ENCODE results near the gene STXBP5. TPM values are rescaled to one million over a fixed set of nuclear protein-coding genes. Genes with fewer than 3 reads are reported as not detected.

Gene STXBP5
- total RNA-seq, 1 donor from 2014 or later: 28.6 TPM

- H3K27ac Mint-ChIP-seq: no peak overlapping the region
- H3K4me1 Mint-ChIP-seq: no peaks in the 10 kb centered on the region
- intact Hi-C loops (cut with micrococcal nuclease): no loop called here
- no peaks in the 10 kb centered on the region for H3K27me3 Mint-ChIP-seq
- no peaks in the 10 kb centered on the region for H3K36me3 Mint-ChIP-seq (ENCODE audit: low read depth)
- no peak overlapping the region for H3K4me3 Mint-ChIP-seq
- DNase-seq: no peak
- H3K9me3 Mint-ChIP-seq: no peaks in the 10 kb centered on the region
Observed at GRCh38 chr6:147421903-147422302, 217.7 kb downstream of the STXBP5 start.

- no peak overlapping the region for H3K27ac Mint-ChIP-seq
- H3K36me3 Mint-ChIP-seq (ENCODE audit: low read depth): no peaks in the 10 kb centered on the region
- no peak for DNase-seq
- H3K27me3 Mint-ChIP-seq: no peaks in the 10 kb centered on the region
- no peak overlapping the region for H3K4me3 Mint-ChIP-seq
- intact Hi-C loops (cut with micrococcal nuclease): no loop called here
- no peaks in the 10 kb centered on the region for H3K9me3 Mint-ChIP-seq
- no peaks in the 10 kb centered on the region for H3K4me1 Mint-ChIP-seq
Observed at GRCh38 chr6:147423111-147423510, 218.9 kb downstream of the STXBP5 start.

DNA sequence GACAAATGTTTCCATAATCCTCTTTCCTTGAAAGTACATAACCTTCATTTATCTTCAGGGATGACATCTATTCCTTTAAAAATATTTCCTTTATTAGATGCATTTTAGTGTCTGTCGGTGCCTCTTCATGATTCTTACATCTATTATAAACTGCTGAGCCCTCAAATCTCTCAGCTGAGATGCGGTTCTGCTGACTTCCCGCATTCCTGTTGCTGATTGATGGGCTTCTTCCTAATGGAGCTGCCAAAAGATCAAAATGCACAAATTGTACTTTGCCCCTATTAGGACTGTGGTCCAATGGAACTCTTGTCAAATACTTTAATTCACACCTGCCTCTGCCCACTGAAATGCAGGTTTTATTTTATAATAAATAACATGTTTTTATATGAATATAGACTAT is 225.6 kb downstream of the STXBP5 start:
- intact Hi-C loops (cut with micrococcal nuclease): no loop called here
- Mint-ChIP-seq H3K27me3 (no peaks in the 10 kb centered on the region), H3K4me3 (no peak overlapping the region), H3K27ac (no peak overlapping the region), H3K36me3 (ENCODE audit: low read depth) (no peaks in the 10 kb centered on the region), H3K9me3 (no peaks in the 10 kb centered on the region), H3K4me1 (no peaks in the 10 kb centered on the region)
- DNase-seq: no peak

- H3K4me3 Mint-ChIP-seq: no peak overlapping the region
- no peaks in the 10 kb centered on the region for H3K27me3 Mint-ChIP-seq
- no peaks in the 10 kb centered on the region for H3K36me3 Mint-ChIP-seq (ENCODE audit: low read depth)
- no peaks in the 10 kb centered on the region for H3K4me1 Mint-ChIP-seq
- intact Hi-C loops (cut with micrococcal nuclease): no loop called here
- H3K27ac Mint-ChIP-seq: no peak overlapping the region
- DNase-seq: no peak
- H3K9me3 Mint-ChIP-seq: no peaks in the 10 kb centered on the region
Observed at GRCh38 chr6:147430811-147431210, 226.6 kb downstream of the STXBP5 start.

DNA sequence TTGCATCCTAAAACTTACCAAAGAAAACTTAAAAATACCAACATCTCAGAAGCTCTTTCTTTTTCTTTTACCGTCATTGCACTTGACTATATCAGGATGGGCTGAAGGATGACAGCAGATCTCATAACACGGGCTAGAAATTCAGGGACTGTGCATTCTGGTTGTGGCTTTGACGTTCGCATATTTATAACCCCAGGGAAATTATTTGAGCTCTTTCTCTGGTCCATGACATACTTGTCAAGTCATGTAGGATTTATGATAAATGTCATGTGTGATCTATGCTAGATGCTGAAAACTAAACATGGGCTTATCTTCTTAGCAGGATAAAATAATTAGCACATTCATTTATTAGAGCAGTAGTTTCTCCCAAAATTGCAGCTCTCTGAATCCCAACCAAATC is 229.9 kb downstream of the STXBP5 start:
- DNase-seq: no peak
- no peaks in the 10 kb centered on the region for H3K36me3 Mint-ChIP-seq (ENCODE audit: low read depth)
- no peaks in the 10 kb centered on the region for H3K27me3 Mint-ChIP-seq
- intact Hi-C loops (cut with micrococcal nuclease): no loop called here
- no peak overlapping the region for H3K27ac Mint-ChIP-seq
- no peak overlapping the region for H3K4me3 Mint-ChIP-seq
- H3K4me1 Mint-ChIP-seq: no peaks in the 10 kb centered on the region
- H3K9me3 Mint-ChIP-seq: no peaks in the 10 kb centered on the region

DNA sequence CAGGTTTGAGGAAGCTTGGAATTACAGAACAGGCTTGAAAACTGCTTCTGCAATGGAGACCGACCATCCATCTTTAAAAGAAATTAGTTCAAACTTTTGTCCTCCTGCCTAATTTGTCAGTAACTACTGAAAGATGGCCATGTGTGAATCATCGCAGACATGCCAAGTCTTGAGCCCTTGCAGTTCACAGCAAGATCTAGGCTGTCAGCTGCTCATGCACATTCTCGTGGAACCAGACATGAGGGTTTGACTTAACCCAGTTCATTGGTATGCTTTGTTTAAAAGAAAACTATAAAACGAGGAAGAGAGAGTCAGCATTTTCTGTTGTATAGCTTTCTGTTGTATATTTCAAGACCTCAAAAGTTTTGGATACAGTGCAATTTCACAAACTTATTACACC is 230.3 kb downstream of the STXBP5 start:
- Mint-ChIP-seq H3K27ac (no peak overlapping the region), H3K36me3 (ENCODE audit: low read depth) (no peaks in the 10 kb centered on the region), H3K9me3 (no peaks in the 10 kb centered on the region), H3K27me3 (no peaks in the 10 kb centered on the region), H3K4me3 (no peak overlapping the region), H3K4me1 (no peaks in the 10 kb centered on the region)
- intact Hi-C loops (cut with micrococcal nuclease): no loop called here
- DNase-seq: no peak

DNA sequence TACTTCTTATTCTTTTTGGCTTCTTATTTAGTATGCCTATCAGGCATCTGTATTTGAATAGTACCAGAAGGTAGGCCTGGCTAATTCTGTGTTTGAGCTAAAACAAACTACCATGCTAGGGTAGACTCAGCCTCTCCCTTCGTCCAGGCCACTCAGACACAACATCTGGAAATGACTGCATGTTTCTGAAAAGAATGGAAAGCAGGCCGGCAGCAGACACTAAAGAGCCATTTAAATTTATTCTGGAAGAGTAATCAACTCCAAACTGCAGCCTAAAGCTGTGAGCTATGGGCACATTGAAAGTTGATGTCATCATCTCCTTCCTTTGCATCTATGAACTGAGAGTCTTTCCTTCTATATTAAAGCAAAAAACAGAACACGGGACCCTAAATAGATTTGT is 233.4 kb downstream of the STXBP5 start:
- no peaks in the 10 kb centered on the region for H3K36me3 Mint-ChIP-seq (ENCODE audit: low read depth)
- H3K27ac Mint-ChIP-seq: no peak overlapping the region
- no peaks in the 10 kb centered on the region for H3K9me3 Mint-ChIP-seq
- no peak overlapping the region for H3K4me3 Mint-ChIP-seq
- H3K4me1 Mint-ChIP-seq: no peaks in the 10 kb centered on the region
- intact Hi-C loops (cut with micrococcal nuclease): no loop called here
- no peak for DNase-seq
- no peaks in the 10 kb centered on the region for H3K27me3 Mint-ChIP-seq

DNA sequence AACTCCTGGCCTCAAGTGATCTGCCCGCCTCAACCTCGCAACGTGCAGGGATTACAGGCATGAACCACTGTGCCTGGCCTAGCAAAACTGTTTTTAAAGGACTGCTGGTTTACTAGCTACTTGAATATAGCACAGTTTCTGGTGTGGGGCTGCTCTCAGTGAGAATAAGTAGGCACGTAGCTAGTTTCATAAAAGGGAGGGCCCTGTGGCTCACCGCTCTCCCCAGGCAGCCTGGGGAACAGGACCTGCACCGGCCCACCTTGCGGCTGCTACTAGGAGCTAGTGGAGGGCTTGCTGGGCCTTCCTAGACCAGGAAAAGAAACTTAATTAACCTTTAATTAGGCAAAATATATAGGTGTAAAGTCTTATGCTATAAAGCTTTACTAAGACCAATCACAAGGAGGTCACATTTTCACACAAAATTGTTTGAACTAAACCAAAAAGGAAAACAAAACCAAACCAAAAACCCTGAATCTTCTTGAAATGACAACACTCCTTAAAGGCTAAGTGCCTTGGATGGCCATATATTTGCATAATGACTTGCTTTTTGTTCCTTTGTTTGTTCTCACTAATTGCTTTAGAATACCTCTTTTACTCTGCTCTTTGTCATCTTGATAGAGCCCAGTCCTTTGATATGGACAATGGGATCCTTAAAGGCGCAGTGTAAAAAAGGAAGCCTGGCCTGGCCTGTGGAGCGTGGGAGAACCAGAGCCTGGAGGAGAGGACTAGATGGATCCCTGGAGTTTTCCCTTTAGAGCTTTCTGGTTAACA is 234.7 kb downstream of the STXBP5 start:
- Mint-ChIP-seq H3K27me3 (no peaks in the 10 kb centered on the region), H3K4me3 (no peak overlapping the region), H3K9me3 (no peaks in the 10 kb centered on the region), H3K27ac (no peak overlapping the region), H3K36me3 (ENCODE audit: low read depth) (no peaks in the 10 kb centered on the region), H3K4me1 (no peaks in the 10 kb centered on the region)
- intact Hi-C loops (cut with micrococcal nuclease): no loop called here
- no peak for DNase-seq
